H1 (cell line): ENCODE data around the gene ATAD3A. TPM values are rescaled to one million over a fixed set of nuclear protein-coding genes. Genes with fewer than 3 reads are reported as not detected.
A peak's percentile ranks its signal among the peaks of the same experiment; 100 is the strongest.

Source experiments
- CTCF ChIA-PET: fragments of 300-600 bp; sonication (Branson Sonifier 250); formaldehyde crosslinking; loops from one replicate; lab custom pipeline; 2021; ENCODE audit not compliant: partially characterized antibody; lab: Charles Lee
- POLR2A ChIA-PET: fragments of 300-600 bp; sonication (Branson Sonifier 250); formaldehyde crosslinking; loops from one replicate; lab custom pipeline; 2021; ENCODE audit warnings: inconsistent platforms; ENCODE audit not compliant: partially characterized antibody; lab: Charles Lee
- DNase-seq, 2 experiments: peaks; one replicate each; pipeline versions ENCODE4 v3.0.0 to v3.0.0-alpha.2; 2010 to 2022; ENCODE audit warnings: low spot score in 2 of 2, low read depth in 1 of 2, mixed read lengths in 1 of 2
- FAIRE-seq: peaks from 2 replicates; lab custom pipeline; 2011; peaks lifted over from hg19 to GRCh38; lab: Jason Lieb, UNC
- H2AFZ ChIP-seq: 2 replicates; pipeline ENCODE4 v1.8.1; 2012; ENCODE audit warnings: low read length, inconsistent platforms
- H2AK5ac ChIP-seq: 2 replicates; pipeline ENCODE4 v1.6.1; 2013; ENCODE audit warnings: low read depth, low read length
- H2BK120ac ChIP-seq: replicated peaks from 2 replicates; pipeline ENCODE3; 2013; ENCODE audit warnings: low read depth, low read length, inconsistent platforms
- H2BK12ac ChIP-seq: 2 replicates; pipeline ENCODE4 v1.6.1; 2013; ENCODE audit warnings: low read depth, low read length
- H2BK15ac ChIP-seq: 2 replicates; pipeline ENCODE4 v1.6.1; 2013; ENCODE audit warnings: low read length
- H2BK20ac ChIP-seq: 2 replicates; pipeline ENCODE4 v1.6.1; 2013; ENCODE audit warnings: low read length
- H2BK5ac ChIP-seq: 2 replicates; pipeline ENCODE4 v1.6.1; 2013; ENCODE audit warnings: low read depth, low read length
- H3K14ac ChIP-seq: 2 replicates; pipeline ENCODE4 v1.6.1; 2013; ENCODE audit warnings: inconsistent platforms; ENCODE audit not compliant: insufficient read length
- H3K18ac ChIP-seq: 2 replicates; pipeline ENCODE4 v1.6.1; 2013; ENCODE audit warnings: low read length; ENCODE audit errors: extremely low read depth
- H3K23ac ChIP-seq: 2 replicates; pipeline ENCODE4 v1.6.1; 2013; ENCODE audit warnings: inconsistent platforms; ENCODE audit not compliant: insufficient read length
- H3K23me2 ChIP-seq: 2 replicates; pipeline ENCODE4 v1.6.1; 2013; ENCODE audit warnings: low read depth, low read length
- H3K27ac ChIP-seq: 2 replicates; pipeline ENCODE4 v1.6.1; 2011; ENCODE audit warnings: low read depth, low read length, inconsistent platforms
- H3K27me3 ChIP-seq, 4 experiments: replicated peaks in 1 of 4; 1 replicate in 1 of 4; 2 replicates in 3 of 4; pipeline versions ENCODE4 v1.6.1 to v1.8.1; 2011 to 2013; ENCODE audit warnings: low read length in 3 of 4, mild to moderate bottlenecking in 3 of 4, inconsistent platforms in 2 of 4, mixed read lengths in 2 of 4, moderate library complexity in 1 of 4; ENCODE audit not compliant: control insufficient read depth in 3 of 4, insufficient read depth in 3 of 4; ENCODE audit errors: extremely low read depth in 1 of 4
- H3K36me3 ChIP-seq, 4 experiments: 2 replicates each; pipeline versions ENCODE4 v1.6.1 to v1.8.1; 2011 to 2013; ENCODE audit warnings: mild to moderate bottlenecking in 4 of 4, low read length in 3 of 4, moderate library complexity in 2 of 4, control low read depth in 1 of 4, inconsistent platforms in 1 of 4; ENCODE audit not compliant: insufficient read depth in 4 of 4, control insufficient read depth in 2 of 4
- H3K4ac ChIP-seq: replicated peaks from 2 replicates; pipeline ENCODE3; 2013; ENCODE audit warnings: low read length, low read depth, mixed read lengths, inconsistent platforms; ENCODE audit not compliant: insufficient read length
- H3K4me1 ChIP-seq, 4 experiments: replicated peaks in 1 of 4; 1 replicate in 1 of 4; 2 replicates in 3 of 4; pipeline versions ENCODE4 v1.6.1 to v1.8.1; 2011 to 2013; ENCODE audit warnings: low read length in 3 of 4, inconsistent platforms in 2 of 4, mixed read lengths in 1 of 4; ENCODE audit not compliant: insufficient read depth in 4 of 4, control insufficient read depth in 3 of 4
- H3K4me2 ChIP-seq, 2 experiments: 2 replicates each; pipeline versions ENCODE4 v1.6.1 to v1.8.1; 2011 to 2013; ENCODE audit warnings: low read depth in 2 of 2, low read length in 2 of 2, control low read depth in 1 of 2, inconsistent platforms in 1 of 2, mild to moderate bottlenecking in 1 of 2; ENCODE audit not compliant: insufficient read depth in 1 of 2
- H3K4me3 ChIP-seq, 4 experiments: fragments of 200-600, 300-600 bp in 1 of 4; sonication (generic), shearing (Covaris generic), sonication (Bioruptor Twin) in 1 of 4; 2 replicates each; pipeline versions ENCODE4 v1.5.1 to v1.8.1; 2011 to 2016; ENCODE audit warnings: low read length in 4 of 4, low read depth in 3 of 4, control low read depth in 2 of 4, inconsistent platforms in 2 of 4, mild to moderate bottlenecking in 2 of 4, mixed read lengths in 1 of 4, moderate library complexity in 1 of 4; ENCODE audit not compliant: insufficient read depth in 2 of 4; ENCODE audit errors: extremely low read depth in 1 of 4
- H3K56ac ChIP-seq: replicated peaks from 2 replicates; pipeline ENCODE3; 2013; ENCODE audit warnings: low read depth, mild to moderate bottlenecking, mixed read lengths, low read length, inconsistent platforms; ENCODE audit not compliant: insufficient read length
- H3K79me1 ChIP-seq: 2 replicates; pipeline ENCODE4 v1.6.1; 2013; ENCODE audit warnings: low read depth, low read length, control low read depth
- H3K79me2 ChIP-seq, 2 experiments: 2 replicates each; pipeline versions ENCODE4 v1.6.1 to v1.8.1; 2012 to 2013; ENCODE audit warnings: low read length in 2 of 2, mild to moderate bottlenecking in 2 of 2, inconsistent platforms in 1 of 2; ENCODE audit not compliant: insufficient read depth in 2 of 2, control insufficient read depth in 1 of 2
- H3K9ac ChIP-seq, 4 experiments: replicated peaks in 1 of 4; 1 replicate in 1 of 4; 2 replicates in 3 of 4; pipeline versions ENCODE4 v1.6.1 to v1.8.1; 2011 to 2013; ENCODE audit warnings: low read depth in 3 of 4, low read length in 3 of 4, control low read depth in 2 of 4, mild to moderate bottlenecking in 2 of 4, moderate library complexity in 2 of 4, inconsistent platforms in 1 of 4; ENCODE audit errors: extremely low read depth in 1 of 4
- H3K9me3 ChIP-seq, 2 experiments: 2 replicates each; pipeline versions ENCODE4 v1.6.1 to v1.8.1; 2012 to 2013; ENCODE audit warnings: mild to moderate bottlenecking in 2 of 2, moderate library complexity in 2 of 2, control low read depth in 1 of 2, inconsistent platforms in 1 of 2, low read depth in 1 of 2, low read length in 1 of 2, mixed read lengths in 1 of 2; ENCODE audit not compliant: insufficient read depth in 2 of 2
- H4K20me1 ChIP-seq, 2 experiments: replicated peaks in 1 of 2; 2 replicates each; pipeline versions ENCODE3 to v1.8.1; 2011 to 2013; ENCODE audit warnings: inconsistent platforms in 2 of 2, low read length in 2 of 2, mild to moderate bottlenecking in 1 of 2; ENCODE audit not compliant: insufficient read depth in 2 of 2, control insufficient read depth in 1 of 2
- H4K5ac ChIP-seq: 2 replicates; pipeline ENCODE4 v1.6.1; 2013; ENCODE audit warnings: low read length, low read depth, mixed read lengths, inconsistent platforms; ENCODE audit not compliant: insufficient read length
- H4K8ac ChIP-seq: 2 replicates; pipeline ENCODE4 v1.8.0; 2013; ENCODE audit warnings: mild to moderate bottlenecking, moderate library complexity, low read length, inconsistent platforms; ENCODE audit not compliant: insufficient read depth; ENCODE audit errors: extremely low read depth
- H4K91ac ChIP-seq: replicated peaks from 2 replicates; pipeline ENCODE3; 2013; ENCODE audit warnings: low read length, mixed read lengths, inconsistent platforms; ENCODE audit not compliant: insufficient read length
- ASH2L ChIP-seq: fragments of 200-600, 300-600 bp; sonication (generic); IDR thresholded peaks from one replicate; pipeline ENCODE4 v1.7.1; 2017; ENCODE audit warnings: low read length
- GABPA ChIP-seq: IDR thresholded peaks from 2 replicates; pipeline ENCODE4 v1.6.1; 2011; ENCODE audit warnings: mild to moderate bottlenecking, low read length, moderate library complexity, borderline replicate concordance; ENCODE audit not compliant: insufficient read depth
- KDM4A ChIP-seq: IDR thresholded peaks from one replicate; pipeline ENCODE4 v1.7.1; 2012; ENCODE audit warnings: low read depth, mild to moderate bottlenecking, moderate library complexity, low read length, inconsistent platforms; ENCODE audit not compliant: severe bottlenecking
- MAFK ChIP-seq: IDR thresholded peaks from 2 replicates; pipeline ENCODE4 v1.6.1; 2012; ENCODE audit warnings: low read depth, mild to moderate bottlenecking, improper control_type of control experiment, low read length
- SP1 ChIP-seq: IDR thresholded peaks from 2 replicates; pipeline ENCODE4 v1.6.1; 2011; ENCODE audit warnings: low read depth, low read length
- SRF ChIP-seq: IDR thresholded peaks from 2 replicates; pipeline ENCODE4 v1.6.1; 2011; ENCODE audit warnings: mild to moderate bottlenecking, low read depth, low read length, moderate library complexity
- TAF1 ChIP-seq: IDR thresholded peaks from 2 replicates; pipeline ENCODE4 v1.6.1; 2011; ENCODE audit warnings: mild to moderate bottlenecking, low read depth, low read length
- TBP ChIP-seq: IDR thresholded peaks from 2 replicates; pipeline ENCODE4 v1.6.1; 2011; ENCODE audit warnings: low read depth, low read length, improper control_type of control experiment
- TEAD4 ChIP-seq: IDR thresholded peaks from 2 replicates; pipeline ENCODE4 v1.6.1; 2012; ENCODE audit warnings: low read depth, low read length, inconsistent platforms, mixed read lengths
- WGBS, 2 experiments: shearing (Covaris generic) in 1 of 2; methylation state at CpG; one replicate each; pipeline versions ENCODE4 v1.1.6 to v1.1.7; 2013 to 2015; ENCODE audit warnings: low lambda C conversion rate in 2 of 2, mixed read lengths in 2 of 2, inconsistent platforms in 1 of 2, low coverage in 1 of 2, missing lambda C conversion rate in 1 of 2; ENCODE audit not compliant: insufficient replicate concordance in 2 of 2, insufficient coverage in 1 of 2, insufficient read length in 1 of 2; ENCODE audit errors: extremely low coverage in 1 of 2, missing lambda C conversion rate in 1 of 2; 5-methylcytosine and 5-hydroxymethylcytosine counted together
- polyA plus RNA-seq, 7 experiments: library from polyadenylated mRNA; depleted of rRNA in 3 of 7; stranded (reverse) in 5 of 7; unstranded in 2 of 7; fragments of >200 nt in 5 of 7; fragments of 200-250 nt in 2 of 7; gene quantifications; 1 replicate in 5 of 7; 2 replicates in 1 of 7; 4 replicates in 1 of 7; pipeline versions ENCODE4 v1.2.1 to v1.2.3, GENCODE V29; 2011 to 2013; ENCODE audit warnings: missing spikeins in 2 of 7, mixed read lengths in 2 of 7
- total RNA-seq: library from RNA; stranded (reverse); fragmentation: NEBNext Ultra II Directional; extraction: Animal tissue kit (Norgen Biotek cat#: 25700); gene quantifications from 2 replicates; pipeline ENCODE4 v1.2.1, GENCODE V29; 2021
- TF ChIP-seq, protein P1 (sequence below): IDR thresholded peaks from 2 replicates; pipeline ENCODE4 v1.6.1; 2012; ENCODE audit warnings: inconsistent platforms
- TF ChIP-seq, protein P2 (sequence below): IDR thresholded peaks from 2 replicates; pipeline ENCODE4 v1.6.1; 2011; ENCODE audit warnings: low read depth, mild to moderate bottlenecking, low read length; ENCODE audit not compliant: insufficient read depth

ATAD3A gene
- total and polyA plus RNA-seq, 2 of the 8 experiments (the other 6 are each of a cell fraction or from before 2014, with no cell fraction given): 28.3 to 64.7 TPM

DNA sequence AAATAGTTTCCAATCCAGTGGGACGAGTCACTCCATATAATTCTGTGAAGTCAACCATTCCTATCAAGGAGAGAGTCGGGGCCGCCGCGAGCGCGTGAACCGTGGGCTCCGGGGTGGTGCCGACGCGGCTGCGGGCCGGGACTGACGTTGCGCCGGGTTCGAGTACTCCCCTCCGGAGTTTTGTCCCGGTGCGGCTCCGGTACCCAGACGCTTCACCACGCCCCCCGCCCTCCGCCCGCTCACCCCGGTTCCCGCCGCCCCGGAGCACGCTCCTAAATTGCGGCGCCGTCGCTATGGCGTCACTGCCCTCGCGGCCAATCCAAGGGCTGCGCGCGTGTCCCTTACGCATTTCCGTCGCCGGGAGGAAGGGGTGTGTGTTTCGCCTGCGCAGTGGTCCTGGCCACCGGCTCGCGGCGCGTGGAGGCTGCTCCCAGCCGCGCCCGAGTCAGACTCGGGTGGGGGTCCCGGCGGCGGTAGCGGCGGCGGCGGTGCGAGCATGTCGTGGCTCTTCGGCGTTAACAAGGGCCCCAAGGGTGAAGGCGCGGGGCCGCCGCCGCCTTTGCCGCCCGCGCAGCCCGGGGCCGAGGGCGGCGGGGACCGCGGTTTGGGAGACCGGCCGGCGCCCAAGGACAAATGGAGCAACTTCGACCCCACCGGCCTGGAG is 40.4 kb upstream of the ATAD3A start, which contains the start of gene ATAD3B:
Gene ATAD3B (plus strand): TSS at position 377 of the 664 bp plus-strand sequence. CDS start 120 bp downstream, at position 497.
- Histone ChIP-seq H3K9ac (peak within 1 kb of the TSS; percentile 64 to 82 (median 72)), H4K8ac (peak within 1 kb of the TSS; percentile 79; the same call in 1 of the 2 replicates), H3K79me1 (0 out of 2 replicates have a peak, but pooled peaks cover 3% of the 10 kb centered on the region), H3K4ac (no peak within 1 kb of the TSS), H3K23me2 (peaks cover 3% of the 10 kb centered on the region; the same call in 1 of the 2 replicates), H3K27ac (no peak within 1 kb of the TSS; the same call in 1 of the 2 replicates), H2BK5ac (0 out of 2 replicates have a peak within 1 kb of the TSS, but pooled peaks have one; percentile 66), H2AFZ (no peak within 1 kb of the TSS), H3K4me1 (peaks cover 0 to 8% (median under 1%) of the 10 kb centered on the region in 4 experiments; a peak in 2 of 7 replicates), H3K4me3 (peak within 1 kb of the TSS; percentile 79 to 93 (median 88)), H3K9me3 (no peaks in the 10 kb centered on the region), H3K14ac (no peak within 1 kb of the TSS), H3K18ac (no peak within 1 kb of the TSS; the same call in 1 of the 2 replicates), H3K56ac (no peak within 1 kb of the TSS), H2BK20ac (no peak within 1 kb of the TSS), H2BK15ac (no peak within 1 kb of the TSS), H4K5ac (peak within 1 kb of the TSS; percentile 4), H4K20me1 (peaks cover 0 to 5% of the 10 kb centered on the region in 2 experiments), H3K4me2 (peak within 1 kb of the TSS; percentile 85 to 88), H4K91ac (no peak within 1 kb of the TSS), H3K23ac (no peak within 1 kb of the TSS), H3K27me3 (no peaks in the 10 kb centered on the region), H2BK120ac (no peak within 1 kb of the TSS), H3K36me3 (no peaks in the 10 kb centered on the region), H2AK5ac (no peak within 1 kb of the TSS), H3K79me2 (peaks cover 10 to 23% of the 10 kb centered on the region in 2 experiments), H2BK12ac (no peak within 1 kb of the TSS)
- DNase-seq (peak; percentile 36 to 96), FAIRE-seq (no peak)
- POLR2A ChIA-PET: no interaction called here
- CTCF ChIA-PET: interaction anchor here (1.5 kb wide), 1 partner anchor 31 kb away, joined by 3 read pairs; no protein-coding TSS in a partner anchor
- WGBS, 2 experiments: 2% methylated on average over 25 of the region's 87 CpGs; no CpG with 5 or more reads in 1 of the 2 experiments
- TF ChIP-seq MAFK: no peak
- peak; percentile 66; the same call in 1 of the 2 replicates for TF ChIP-seq TAF1
- peak; percentile 54; the same call in 1 of the 2 replicates for TF ChIP-seq TEAD4
- TF ChIP-seq TBP: peak; percentile 57
- TF ChIP-seq, protein P1, sequence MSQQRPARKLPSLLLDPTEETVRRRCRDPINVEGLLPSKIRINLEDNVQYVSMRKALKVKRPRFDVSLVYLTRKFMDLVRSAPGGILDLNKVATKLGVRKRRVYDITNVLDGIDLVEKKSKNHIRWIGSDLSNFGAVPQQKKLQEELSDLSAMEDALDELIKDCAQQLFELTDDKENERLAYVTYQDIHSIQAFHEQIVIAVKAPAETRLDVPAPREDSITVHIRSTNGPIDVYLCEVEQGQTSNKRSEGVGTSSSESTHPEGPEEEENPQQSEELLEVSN: peak; percentile 80
- TF ChIP-seq GABPA: peak; percentile 53; the same call in 1 of the 2 replicates
- peak; percentile 68 for TF ChIP-seq SRF
- TF ChIP-seq ASH2L: peak; percentile 49
- peak; percentile 65; the same call in 1 of the 2 replicates for TF ChIP-seq SP1
- TF ChIP-seq, protein P2, sequence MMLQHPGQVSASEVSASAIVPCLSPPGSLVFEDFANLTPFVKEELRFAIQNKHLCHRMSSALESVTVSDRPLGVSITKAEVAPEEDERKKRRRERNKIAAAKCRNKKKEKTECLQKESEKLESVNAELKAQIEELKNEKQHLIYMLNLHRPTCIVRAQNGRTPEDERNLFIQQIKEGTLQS: peak; percentile 73
- peak; percentile 63 for TF ChIP-seq KDM4A
